NB4 (cell line): ENCODE data around the gene NLRP3.
"Not testable (repeated sequence)": the region's sequence is repeated elsewhere in the genome, so short reads cannot be mapped to it uniquely, and the experiment has no call there.

Experiments used
- POLR2A ChIP-seq: IDR thresholded peaks from 2 replicates; pipeline ENCODE4 v1.6.1; 2011; ENCODE audit warnings: mild to moderate bottlenecking; ENCODE audit not compliant: insufficient read length; ENCODE audit errors: extremely low read depth
- TF ChIP-seq, protein P1 (sequence below): IDR thresholded peaks from one replicate; pipeline ENCODE4 v1.5.1; 2012; ENCODE audit warnings: low read depth, low read length
- TF ChIP-seq, protein P2 (sequence below): IDR thresholded peaks from 2 replicates; pipeline ENCODE4 v1.6.1; 2011; ENCODE audit warnings: low read depth, low read length

DNA sequence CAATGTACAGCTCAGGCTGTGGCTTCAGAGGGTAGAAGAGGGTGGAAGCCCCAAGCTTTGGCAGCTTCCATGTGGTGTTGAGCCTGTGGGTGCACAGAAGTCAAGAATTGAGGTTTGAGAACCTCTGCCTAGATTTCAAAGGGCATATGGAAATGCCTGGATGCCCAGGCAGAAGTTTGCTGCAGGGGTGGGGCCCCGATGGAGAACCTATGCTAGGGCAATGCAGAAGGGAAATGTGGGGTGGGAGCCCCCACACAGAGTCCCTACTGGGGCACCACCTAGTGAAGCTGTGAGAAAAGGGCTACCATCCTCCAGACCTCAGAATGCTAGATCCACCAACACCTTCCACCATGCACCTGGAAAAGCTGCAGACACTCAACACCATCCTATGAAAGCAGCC, 49.6 kb upstream of the NLRP3 start:
- TF ChIP-seq, protein P1, sequence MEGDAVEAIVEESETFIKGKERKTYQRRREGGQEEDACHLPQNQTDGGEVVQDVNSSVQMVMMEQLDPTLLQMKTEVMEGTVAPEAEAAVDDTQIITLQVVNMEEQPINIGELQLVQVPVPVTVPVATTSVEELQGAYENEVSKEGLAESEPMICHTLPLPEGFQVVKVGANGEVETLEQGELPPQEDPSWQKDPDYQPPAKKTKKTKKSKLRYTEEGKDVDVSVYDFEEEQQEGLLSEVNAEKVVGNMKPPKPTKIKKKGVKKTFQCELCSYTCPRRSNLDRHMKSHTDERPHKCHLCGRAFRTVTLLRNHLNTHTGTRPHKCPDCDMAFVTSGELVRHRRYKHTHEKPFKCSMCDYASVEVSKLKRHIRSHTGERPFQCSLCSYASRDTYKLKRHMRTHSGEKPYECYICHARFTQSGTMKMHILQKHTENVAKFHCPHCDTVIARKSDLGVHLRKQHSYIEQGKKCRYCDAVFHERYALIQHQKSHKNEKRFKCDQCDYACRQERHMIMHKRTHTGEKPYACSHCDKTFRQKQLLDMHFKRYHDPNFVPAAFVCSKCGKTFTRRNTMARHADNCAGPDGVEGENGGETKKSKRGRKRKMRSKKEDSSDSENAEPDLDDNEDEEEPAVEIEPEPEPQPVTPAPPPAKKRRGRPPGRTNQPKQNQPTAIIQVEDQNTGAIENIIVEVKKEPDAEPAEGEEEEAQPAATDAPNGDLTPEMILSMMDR, result not testable (repeated sequence)
- TF ChIP-seq, protein P2, sequence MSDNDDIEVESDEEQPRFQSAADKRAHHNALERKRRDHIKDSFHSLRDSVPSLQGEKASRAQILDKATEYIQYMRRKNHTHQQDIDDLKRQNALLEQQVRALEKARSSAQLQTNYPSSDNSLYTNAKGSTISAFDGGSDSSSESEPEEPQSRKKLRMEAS, result not testable (repeated sequence)
- not testable (repeated sequence) for TF ChIP-seq POLR2A
